Kidney (tissue), 14 donors: ENCODE data around the gene ARPP19. TPM values are rescaled to one million over a fixed set of nuclear protein-coding genes. Genes with fewer than 3 reads are reported as not detected.
A peak's percentile ranks its signal among the peaks of the same experiment; 100 is the strongest.

Experiments used
- DNase-seq, 5 donors: peaks; one replicate each; pipeline ENCODE4 v3.0.0-alpha.2; 2013 to 2020
- FAIRE-seq: peaks from 2 replicates; lab custom pipeline; 2012; peaks lifted over from hg19 to GRCh38; lab: Jason Lieb, UNC
- H3K27ac ChIP-seq, 2 donors: one replicate each; pipeline ENCODE4 v1.7.0; 2013; ENCODE audit warnings: low read depth in 2 of 2, low read length in 2 of 2, inconsistent platforms in 1 of 2
- H3K27me3 ChIP-seq: one replicate; pipeline ENCODE4 v1.7.1; 2013; ENCODE audit warnings: low read length, inconsistent platforms; ENCODE audit not compliant: control insufficient read depth, insufficient read depth
- H3K36me3 ChIP-seq, 3 donors: one replicate each; pipeline versions ENCODE4 v1.7.0 to v1.7.1; 2013; ENCODE audit warnings: low read length in 3 of 3, control low read depth in 1 of 3, inconsistent platforms in 1 of 3; ENCODE audit not compliant: insufficient read depth in 3 of 3, control insufficient read depth in 2 of 3
- H3K4me1 ChIP-seq, 3 donors: one replicate each; pipeline versions ENCODE4 v1.7.0 to v1.7.1; 2013; ENCODE audit warnings: low read length in 3 of 3, inconsistent platforms in 1 of 3, low read depth in 1 of 3; ENCODE audit not compliant: control insufficient read depth in 2 of 3, insufficient read depth in 2 of 3
- H3K4me3 ChIP-seq, 3 donors: one replicate each; pipeline versions ENCODE4 v1.7.0 to v1.8.1; 2013; ENCODE audit warnings: low read length in 3 of 3, control low read depth in 1 of 3, inconsistent platforms in 1 of 3
- H3K9ac ChIP-seq, 3 donors: one replicate each; pipeline versions ENCODE4 v1.7.0 to v1.7.1; 2013; ENCODE audit warnings: low read length in 3 of 3, control low read depth in 1 of 3, inconsistent platforms in 1 of 3
- H3K9me3 ChIP-seq, 3 donors: one replicate each; pipeline versions ENCODE4 v1.7.0 to v1.7.1; 2013; ENCODE audit warnings: low read length in 3 of 3, control low read depth in 1 of 3, inconsistent platforms in 1 of 3; ENCODE audit not compliant: control insufficient read depth in 2 of 3, insufficient read depth in 1 of 3
- CTCF ChIP-seq: IDR thresholded peaks from 3 replicates; pipeline ENCODE4 v1.5.1; 2012; ENCODE audit warnings: mild to moderate bottlenecking, moderate library complexity, borderline replicate concordance; ENCODE audit not compliant: insufficient read depth; ENCODE audit errors: extremely low read depth
- intact Hi-C: fragments of 100-400 bp; cut with DNase I; formaldehyde crosslinking; loops from one replicate; pipeline ENCODE4 v1.11.1; 2022
- polyA plus RNA-seq: library from polyadenylated mRNA; stranded (reverse); fragments of 350-450 nt; fragmentation: Illumina TruSeq; extraction: RNeasy Lipid Tissue Mini Kit (QIAGEN cat#74804); gene quantifications from one replicate; pipeline ENCODE4 v1.2.3, GENCODE V29; 2014; ENCODE audit warnings: low read depth, low replicate concordance; ENCODE audit not compliant: insufficient read depth
- total RNA-seq: library from RNA; stranded (reverse); fragmentation: NEBNext Ultra II Directional; extraction: Animal tissue kit (Norgen Biotek cat#: 25700); gene quantifications from one replicate; pipeline ENCODE4 v1.2.1, GENCODE V29; 2021
- donor health status: control.
- donor health status: control.
- donor health status: control.
- donor health status: control.
- donor health status: control.
- donor health status: DM: yes; HTN: yes; CAD: no.
- donor health status: Normal renal cell carcinoma (clear cell type).

Gene ARPP19
- total and polyA plus RNA-seq, 2 donors from 2014 or later = 43.0 to 160 TPM

GRCh38 chr15:52527196-52527910 lies 41.5 kb downstream of the ARPP19 start:
- Histone ChIP-seq H3K9ac (peak overlapping the region in 1 of 3 donors; percentile 21), H3K27ac (no peak overlapping the region), H3K27me3 (peaks cover 19% of the 10 kb centered on the region), H3K36me3 (no peaks in the 10 kb centered on the region), H3K4me1 (peaks cover 0 to 8% (median 0%) of the 10 kb centered on the region in 3 donors), H3K9me3 (no peaks in the 10 kb centered on the region), H3K4me3 (peak overlapping the region in 2 of 3 donors; percentile 53 to 75)
- DNase-seq (no peak), FAIRE-seq (no peak)
- intact Hi-C loops = no loop called here
- TF ChIP-seq CTCF = no peak

- DNase-seq = no peak
- Histone ChIP-seq H3K27ac (no peak overlapping the region), H3K36me3 (no peaks in the 10 kb centered on the region), H3K4me3 (no peak overlapping the region), H3K9me3 (no peaks in the 10 kb centered on the region), H3K9ac (no peak overlapping the region), H3K27me3 (peaks cover under 1% of the 10 kb centered on the region), H3K4me1 (peaks cover 0 to 3% (median 0%) of the 10 kb centered on the region in 3 donors)
- intact Hi-C loops = no loop called here
- FAIRE-seq = no peak
- no peak for TF ChIP-seq CTCF
Measured at GRCh38 chr15:52524223-52525136, 44.4 kb downstream of the ARPP19 start.

GRCh38 chr15:52523647-52524046 lies 45.2 kb downstream of the ARPP19 start:
- no peaks in the 10 kb centered on the region for H3K36me3 ChIP-seq
- DNase-seq = no peak
- H3K27me3 ChIP-seq = no peaks in the 10 kb centered on the region
- no peak for TF ChIP-seq CTCF
- no peaks in the 10 kb centered on the region for H3K9me3 ChIP-seq
- no peak overlapping the region for H3K9ac ChIP-seq
- intact Hi-C loops = no loop called here
- H3K4me3 ChIP-seq = no peak overlapping the region
- no peak overlapping the region for H3K27ac ChIP-seq
- no peaks in the 10 kb centered on the region for H3K4me1 ChIP-seq
- FAIRE-seq = no peak
